GM12878 (cell line): ENCODE results near the gene SLC39A5. TPM values are rescaled to one million over a fixed set of nuclear protein-coding genes. Genes with fewer than 3 reads are reported as not detected.

Experiments
- ASH2L ChIP-seq: fragments of 300-600, 200-600 bp; sonication (generic); IDR thresholded peaks from 2 replicates; pipeline ENCODE4 v1.6.1; 2017; ENCODE audit warnings: low read depth, mild to moderate bottlenecking, borderline replicate concordance
- EP300 ChIP-seq, 2 experiments: fragments of 150-350 bp in 1 of 2; IDR thresholded peaks; 2 replicates each; pipeline ENCODE4 v1.6.1; 2011 to 2012; ENCODE audit warnings: low read depth in 2 of 2, low read length in 2 of 2, borderline replicate concordance in 1 of 2, improper control_type of control experiment in 1 of 2, inconsistent platforms in 1 of 2; ENCODE audit not compliant: control insufficient read depth in 1 of 2
- ESRRA ChIP-seq: IDR thresholded peaks from 2 replicates; pipeline ENCODE4 v1.6.1; 2012; ENCODE audit warnings: mild to moderate bottlenecking, low read length, improper control_type of control experiment
- ETV6 ChIP-seq, 2 experiments: fragments of 450-650 bp in 1 of 2; IDR thresholded peaks in 1 of 2; conservative IDR thresholded peaks in 1 of 2; 2 replicates each; pipeline ENCODE4 v1.6.1; 2014; ENCODE audit warnings: antibody characterized with exemption in 1 of 2, borderline replicate concordance in 1 of 2, low read depth in 1 of 2, mild to moderate bottlenecking in 1 of 2, moderate library complexity in 1 of 2
- HCFC1 ChIP-seq: fragments of 150-350 bp; IDR thresholded peaks from 2 replicates; pipeline ENCODE4 v1.6.1; 2014; ENCODE audit warnings: low read length
- PAX8 ChIP-seq: fragments of 450-650 bp; IDR thresholded peaks from 2 replicates; pipeline ENCODE4 v1.6.1; 2017; ENCODE audit warnings: mild to moderate bottlenecking, moderate library complexity
- POLR2AphosphoS5 ChIP-seq: IDR thresholded peaks from 2 replicates; pipeline ENCODE4 v1.6.1; 2011; ENCODE audit warnings: mild to moderate bottlenecking, low read length, inconsistent platforms
- RAD51 ChIP-seq: fragments of 450-650 bp; IDR thresholded peaks from 2 replicates; pipeline ENCODE4 v1.6.1; 2016; ENCODE audit warnings: moderate library complexity, mild to moderate bottlenecking, inconsistent platforms
- RCOR1 ChIP-seq: conservative IDR thresholded peaks from 2 replicates; pipeline ENCODE4 v1.6.1; 2012; ENCODE audit warnings: low read depth, low read length, improper control_type of control experiment
- SMAD5 ChIP-seq: IDR thresholded peaks from 2 replicates; pipeline ENCODE4 v1.6.1; 2016; ENCODE audit warnings: antibody characterized with exemption, low read depth
- SRF ChIP-seq, 2 experiments: IDR thresholded peaks; 2 replicates each; pipeline ENCODE4 v1.6.1; 2011; ENCODE audit warnings: low read depth in 2 of 2, low read length in 2 of 2, mild to moderate bottlenecking in 1 of 2, moderate library complexity in 1 of 2
- TBL1XR1 ChIP-seq: IDR thresholded peaks from 2 replicates; pipeline ENCODE4 v1.6.1; 2012; ENCODE audit warnings: low read depth, low read length, improper control_type of control experiment
- ZSCAN29 ChIP-seq: fragments of 450-650 bp; IDR thresholded peaks from 2 replicates; pipeline ENCODE4 v1.6.1; 2017; ENCODE audit warnings: mild to moderate bottlenecking, moderate library complexity
- polyA plus RNA-seq, 11 experiments: library from polyadenylated mRNA; depleted of rRNA in 4 of 11; unstranded in 6 of 11; stranded (reverse) in 5 of 11; fragments of >200 nt; fragmentation: Nextera tagmentation in 4 of 11; fragmentation: Illumina TruSeq in 1 of 11; extraction: Ambion mirVana in 4 of 11; extraction: Trizol in 1 of 11; gene quantifications; 1 replicate in 1 of 11; 2 replicates in 10 of 11; pipeline versions ENCODE4 v1.2.1 to v1.2.3, GENCODE V29; 2011 to 2016; ENCODE audit warnings: inconsistent platforms in 2 of 11, missing spikeins in 2 of 11, low read depth in 1 of 11
- total RNA-seq, 4 experiments: library from RNA; depleted of rRNA in 3 of 4; stranded (reverse); fragments of >200 nt in 3 of 4; fragmentation: Illumina TruSeq in 1 of 4; extraction: Trizol in 1 of 4; gene quantifications; 2 replicates each; pipeline versions ENCODE4 v1.2.1 to v1.2.3, GENCODE V29; 2013 to 2021
- TF ChIP-seq, protein P1 (sequence below): IDR thresholded peaks from 2 replicates; pipeline ENCODE4 v1.6.1; 2012; ENCODE audit warnings: mild to moderate bottlenecking, low read depth, low read length
- TF ChIP-seq, protein P2 (sequence below): fragments of 450-650 bp; IDR thresholded peaks from 2 replicates; pipeline ENCODE4 v1.6.1; 2017; ENCODE audit warnings: low read depth, mild to moderate bottlenecking, moderate library complexity
- TF ChIP-seq, protein P3 (sequence below): fragments of 450-650 bp; IDR thresholded peaks from 2 replicates; pipeline ENCODE4 v1.6.1; 2017; ENCODE audit warnings: mild to moderate bottlenecking, moderate library complexity
- TF ChIP-seq, protein P4 (sequence below): IDR thresholded peaks from 2 replicates; pipeline ENCODE4 v1.6.1; 2011; ENCODE audit warnings: low read depth, low read length, improper control_type of control experiment, borderline replicate concordance

SLC39A5 gene
- total and polyA plus RNA-seq, 10 of the 15 experiments (the other 5 are each of a cell fraction or from before 2014, with no cell fraction given) = 0.15 to 0.56 (median 0.15) TPM; not detected in 7

DNA sequence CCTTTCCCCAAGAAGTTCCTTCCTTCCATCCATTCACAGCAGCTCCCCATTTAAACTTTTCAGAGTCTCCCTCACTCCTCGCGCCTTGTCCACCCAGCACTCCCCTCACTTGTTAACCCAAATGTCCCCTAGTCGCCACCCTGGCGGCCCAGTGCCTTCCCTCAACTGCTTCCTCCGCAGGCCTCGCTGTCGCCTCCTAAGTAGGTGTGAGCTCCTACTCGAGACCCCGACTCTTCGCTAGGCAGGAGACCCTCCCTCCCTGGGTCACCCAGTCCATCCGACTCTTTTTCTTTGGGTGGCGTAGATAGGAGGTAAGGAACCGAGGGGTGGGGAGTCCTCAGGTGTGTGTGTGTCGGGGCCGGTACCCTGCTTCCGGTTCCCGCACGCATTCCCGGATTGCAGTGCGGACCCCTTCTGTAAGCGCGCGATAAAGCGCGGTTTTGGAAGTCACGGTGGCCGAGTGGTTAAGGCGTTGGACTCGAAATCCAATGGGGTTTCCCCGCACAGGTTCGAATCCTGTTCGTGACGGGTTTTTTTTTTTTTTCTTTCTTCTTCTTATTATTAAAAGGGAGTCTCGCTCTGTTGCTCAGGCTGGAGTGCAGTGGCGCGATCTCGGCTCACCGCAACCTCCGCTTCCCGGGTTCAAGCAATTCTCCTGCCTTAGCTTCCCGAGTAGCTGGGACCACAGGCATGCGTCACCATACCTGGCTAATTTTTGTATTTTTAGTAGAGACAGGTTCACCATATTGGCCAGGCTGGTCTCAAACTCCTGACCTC, 39.7 kb upstream of the SLC39A5 start (continued):
- TF ChIP-seq, protein P1, sequence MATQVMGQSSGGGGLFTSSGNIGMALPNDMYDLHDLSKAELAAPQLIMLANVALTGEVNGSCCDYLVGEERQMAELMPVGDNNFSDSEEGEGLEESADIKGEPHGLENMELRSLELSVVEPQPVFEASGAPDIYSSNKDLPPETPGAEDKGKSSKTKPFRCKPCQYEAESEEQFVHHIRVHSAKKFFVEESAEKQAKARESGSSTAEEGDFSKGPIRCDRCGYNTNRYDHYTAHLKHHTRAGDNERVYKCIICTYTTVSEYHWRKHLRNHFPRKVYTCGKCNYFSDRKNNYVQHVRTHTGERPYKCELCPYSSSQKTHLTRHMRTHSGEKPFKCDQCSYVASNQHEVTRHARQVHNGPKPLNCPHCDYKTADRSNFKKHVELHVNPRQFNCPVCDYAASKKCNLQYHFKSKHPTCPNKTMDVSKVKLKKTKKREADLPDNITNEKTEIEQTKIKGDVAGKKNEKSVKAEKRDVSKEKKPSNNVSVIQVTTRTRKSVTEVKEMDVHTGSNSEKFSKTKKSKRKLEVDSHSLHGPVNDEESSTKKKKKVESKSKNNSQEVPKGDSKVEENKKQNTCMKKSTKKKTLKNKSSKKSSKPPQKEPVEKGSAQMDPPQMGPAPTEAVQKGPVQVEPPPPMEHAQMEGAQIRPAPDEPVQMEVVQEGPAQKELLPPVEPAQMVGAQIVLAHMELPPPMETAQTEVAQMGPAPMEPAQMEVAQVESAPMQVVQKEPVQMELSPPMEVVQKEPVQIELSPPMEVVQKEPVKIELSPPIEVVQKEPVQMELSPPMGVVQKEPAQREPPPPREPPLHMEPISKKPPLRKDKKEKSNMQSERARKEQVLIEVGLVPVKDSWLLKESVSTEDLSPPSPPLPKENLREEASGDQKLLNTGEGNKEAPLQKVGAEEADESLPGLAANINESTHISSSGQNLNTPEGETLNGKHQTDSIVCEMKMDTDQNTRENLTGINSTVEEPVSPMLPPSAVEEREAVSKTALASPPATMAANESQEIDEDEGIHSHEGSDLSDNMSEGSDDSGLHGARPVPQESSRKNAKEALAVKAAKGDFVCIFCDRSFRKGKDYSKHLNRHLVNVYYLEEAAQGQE = no peak
- TF ChIP-seq, protein P2, sequence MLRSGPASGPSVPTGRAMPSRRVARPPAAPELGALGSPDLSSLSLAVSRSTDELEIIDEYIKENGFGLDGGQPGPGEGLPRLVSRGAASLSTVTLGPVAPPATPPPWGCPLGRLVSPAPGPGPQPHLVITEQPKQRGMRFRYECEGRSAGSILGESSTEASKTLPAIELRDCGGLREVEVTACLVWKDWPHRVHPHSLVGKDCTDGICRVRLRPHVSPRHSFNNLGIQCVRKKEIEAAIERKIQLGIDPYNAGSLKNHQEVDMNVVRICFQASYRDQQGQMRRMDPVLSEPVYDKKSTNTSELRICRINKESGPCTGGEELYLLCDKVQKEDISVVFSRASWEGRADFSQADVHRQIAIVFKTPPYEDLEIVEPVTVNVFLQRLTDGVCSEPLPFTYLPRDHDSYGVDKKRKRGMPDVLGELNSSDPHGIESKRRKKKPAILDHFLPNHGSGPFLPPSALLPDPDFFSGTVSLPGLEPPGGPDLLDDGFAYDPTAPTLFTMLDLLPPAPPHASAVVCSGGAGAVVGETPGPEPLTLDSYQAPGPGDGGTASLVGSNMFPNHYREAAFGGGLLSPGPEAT = peak; percentile 61; the same call in 1 of the 2 replicates
- TF ChIP-seq, protein P3, sequence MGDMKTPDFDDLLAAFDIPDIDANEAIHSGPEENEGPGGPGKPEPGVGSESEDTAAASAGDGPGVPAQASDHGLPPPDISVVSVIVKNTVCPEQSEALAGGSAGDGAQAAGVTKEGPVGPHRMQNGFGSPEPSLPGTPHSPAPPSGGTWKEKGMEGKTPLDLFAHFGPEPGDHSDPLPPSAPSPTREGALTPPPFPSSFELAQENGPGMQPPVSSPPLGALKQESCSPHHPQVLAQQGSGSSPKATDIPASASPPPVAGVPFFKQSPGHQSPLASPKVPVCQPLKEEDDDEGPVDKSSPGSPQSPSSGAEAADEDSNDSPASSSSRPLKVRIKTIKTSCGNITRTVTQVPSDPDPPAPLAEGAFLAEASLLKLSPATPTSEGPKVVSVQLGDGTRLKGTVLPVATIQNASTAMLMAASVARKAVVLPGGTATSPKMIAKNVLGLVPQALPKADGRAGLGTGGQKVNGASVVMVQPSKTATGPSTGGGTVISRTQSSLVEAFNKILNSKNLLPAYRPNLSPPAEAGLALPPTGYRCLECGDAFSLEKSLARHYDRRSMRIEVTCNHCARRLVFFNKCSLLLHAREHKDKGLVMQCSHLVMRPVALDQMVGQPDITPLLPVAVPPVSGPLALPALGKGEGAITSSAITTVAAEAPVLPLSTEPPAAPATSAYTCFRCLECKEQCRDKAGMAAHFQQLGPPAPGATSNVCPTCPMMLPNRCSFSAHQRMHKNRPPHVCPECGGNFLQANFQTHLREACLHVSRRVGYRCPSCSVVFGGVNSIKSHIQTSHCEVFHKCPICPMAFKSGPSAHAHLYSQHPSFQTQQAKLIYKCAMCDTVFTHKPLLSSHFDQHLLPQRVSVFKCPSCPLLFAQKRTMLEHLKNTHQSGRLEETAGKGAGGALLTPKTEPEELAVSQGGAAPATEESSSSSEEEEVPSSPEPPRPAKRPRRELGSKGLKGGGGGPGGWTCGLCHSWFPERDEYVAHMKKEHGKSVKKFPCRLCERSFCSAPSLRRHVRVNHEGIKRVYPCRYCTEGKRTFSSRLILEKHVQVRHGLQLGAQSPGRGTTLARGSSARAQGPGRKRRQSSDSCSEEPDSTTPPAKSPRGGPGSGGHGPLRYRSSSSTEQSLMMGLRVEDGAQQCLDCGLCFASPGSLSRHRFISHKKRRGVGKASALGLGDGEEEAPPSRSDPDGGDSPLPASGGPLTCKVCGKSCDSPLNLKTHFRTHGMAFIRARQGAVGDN = 0 out of 2 replicates have a peak, but pooled peaks have one; percentile 9
- TF ChIP-seq EP300 (IDR thresholded peaks at IDR 0.05; ENCODE audit: borderline replicate concordance in 1 of 2, control insufficient read depth in 1 of 2, low read depth in 2 of 2, low read length in 2 of 2) = no peak
- TF ChIP-seq PAX8 = no peak
- TF ChIP-seq ESRRA = no peak
- TF ChIP-seq HCFC1 = peak; percentile 16; the same call in 1 of the 2 replicates
- TF ChIP-seq ZSCAN29 = peak; percentile 38; the same call in 1 of the 2 replicates
- TF ChIP-seq ETV6 (conservative IDR thresholded peaks at IDR 0.05 in 1 of 2, IDR thresholded peaks at IDR 0.05 in 1 of 2; ENCODE audit: borderline replicate concordance in 1 of 2, low read depth in 1 of 2) = no peak
- TF ChIP-seq TBL1XR1 = peak; percentile 72; the same call in 1 of the 2 replicates
- TF ChIP-seq ASH2L = no peak
- TF ChIP-seq POLR2AphosphoS5 = peak; percentile 60; the same call in 1 of the 2 replicates
- TF ChIP-seq, protein P4, sequence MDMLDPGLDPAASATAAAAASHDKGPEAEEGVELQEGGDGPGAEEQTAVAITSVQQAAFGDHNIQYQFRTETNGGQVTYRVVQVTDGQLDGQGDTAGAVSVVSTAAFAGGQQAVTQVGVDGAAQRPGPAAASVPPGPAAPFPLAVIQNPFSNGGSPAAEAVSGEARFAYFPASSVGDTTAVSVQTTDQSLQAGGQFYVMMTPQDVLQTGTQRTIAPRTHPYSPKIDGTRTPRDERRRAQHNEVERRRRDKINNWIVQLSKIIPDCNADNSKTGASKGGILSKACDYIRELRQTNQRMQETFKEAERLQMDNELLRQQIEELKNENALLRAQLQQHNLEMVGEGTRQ = no peak
- TF ChIP-seq RAD51 = no peak
- TF ChIP-seq SRF (IDR thresholded peaks at IDR 0.05; ENCODE audit: low read depth in 2 of 2, low read length in 2 of 2) = no peak
- TF ChIP-seq RCOR1 = no peak
- no peak for TF ChIP-seq SMAD5
